Hepatocyte (in vitro differentiated cells): Measurements from ENCODE around the gene ZBTB7A. TPM values are rescaled to one million over a fixed set of nuclear protein-coding genes. Genes with fewer than 3 reads are reported as not detected.

Experiments used
- DNase-seq: peaks from one replicate; pipeline ENCODE4 v3.0.0-alpha.2; 2016; ENCODE audit warnings: low spot score
- H2AFZ ChIP-seq: fragments of 200-600 bp; sonication (generic); 2 replicates; pipeline ENCODE4 v1.6.0; 2016; ENCODE audit warnings: antibody characterized with exemption, mild to moderate bottlenecking
- H3K27ac ChIP-seq: fragments of 200-600 bp; sonication (generic); 2 replicates; pipeline ENCODE4 v1.5.1; 2016; ENCODE audit warnings: mild to moderate bottlenecking
- H3K27me3 ChIP-seq: fragments of 200-600 bp; sonication (generic); 2 replicates; pipeline ENCODE4 v1.6.1; 2016
- H3K36me3 ChIP-seq: fragments of 200-600 bp; sonication (generic); replicated peaks from 2 replicates; pipeline ENCODE4 v1.5.1; 2016; ENCODE audit warnings: low read depth; ENCODE audit not compliant: insufficient read depth
- H3K4me1 ChIP-seq: fragments of 200-600 bp; sonication (generic); 2 replicates; pipeline ENCODE4 v1.5.1; 2016; ENCODE audit warnings: mild to moderate bottlenecking, moderate library complexity; ENCODE audit not compliant: insufficient read depth
- H3K4me2 ChIP-seq: fragments of 200-600 bp; sonication (generic); 2 replicates; pipeline ENCODE4 v1.6.0; 2016
- H3K4me3 ChIP-seq: fragments of 200-600 bp; sonication (generic); 2 replicates; pipeline ENCODE4 v1.5.1; 2016; ENCODE audit warnings: mild to moderate bottlenecking
- H3K79me2 ChIP-seq: fragments of 200-600 bp; sonication (generic); 2 replicates; pipeline ENCODE4 v1.6.0; 2017; ENCODE audit warnings: mild to moderate bottlenecking
- H3K9me2 ChIP-seq: fragments of 200-600 bp; sonication (generic); replicated peaks from 2 replicates; pipeline ENCODE4 v1.6.0; 2017; ENCODE audit warnings: mild to moderate bottlenecking; ENCODE audit not compliant: insufficient read depth
- H3K9me3 ChIP-seq: fragments of 200-600 bp; sonication (generic); 2 replicates; pipeline ENCODE4 v1.5.1; 2016; ENCODE audit warnings: low read depth, mild to moderate bottlenecking
- H4K20me1 ChIP-seq: fragments of 200-600 bp; sonication (generic); 2 replicates; pipeline ENCODE4 v1.6.0; 2016; ENCODE audit warnings: mild to moderate bottlenecking; ENCODE audit not compliant: insufficient read depth, poor library complexity, severe bottlenecking
- EZH2 ChIP-seq: fragments of 200-600 bp; sonication (generic); IDR thresholded peaks from 2 replicates; pipeline ENCODE4 v1.6.1; 2016; ENCODE audit warnings: antibody characterized with exemption, mild to moderate bottlenecking, borderline replicate concordance
- EZH2phosphoT487 ChIP-seq: fragments of 200-600 bp; sonication (generic); IDR thresholded peaks from one replicate; pipeline ENCODE4 v1.6.1; 2018; ENCODE audit warnings: antibody characterized with exemption, mild to moderate bottlenecking, low read depth, moderate library complexity; ENCODE audit not compliant: unreplicated experiment, severe bottlenecking
- WGBS: methylation state at CpG from one replicate; pipeline ENCODE4 v1.1.6; 2016; ENCODE audit warnings: low lambda C conversion rate; ENCODE audit errors: missing lambda C conversion rate; 5-methylcytosine and 5-hydroxymethylcytosine counted together
- polyA plus RNA-seq: library from polyadenylated mRNA; unstranded; fragments of >200 nt; fragmentation: Nextera tagmentation; extraction: Ambion mirVana; gene quantifications from 2 replicates; pipeline ENCODE4 v1.2.1, GENCODE V29; 2016
- total RNA-seq: library from RNA; depleted of rRNA; stranded (reverse); fragments of >200 nt; gene quantifications from 2 replicates; pipeline ENCODE4 v1.2.3, GENCODE V29; 2014
- TF ChIP-seq, protein P1 (sequence below): fragments of 200-600 bp; sonication (generic); IDR thresholded peaks from 2 replicates; pipeline ENCODE4 v1.5.1; 2016; ENCODE audit warnings: antibody characterized with exemption, mild to moderate bottlenecking; ENCODE audit not compliant: poor library complexity

Gene ZBTB7A
- total and polyA plus RNA-seq, 2 experiments from 2014 or later = 23.3 to 46.1 TPM

- TF ChIP-seq EZH2 (no peak), EZH2phosphoT487 (no peak)
- TF ChIP-seq, protein P1, sequence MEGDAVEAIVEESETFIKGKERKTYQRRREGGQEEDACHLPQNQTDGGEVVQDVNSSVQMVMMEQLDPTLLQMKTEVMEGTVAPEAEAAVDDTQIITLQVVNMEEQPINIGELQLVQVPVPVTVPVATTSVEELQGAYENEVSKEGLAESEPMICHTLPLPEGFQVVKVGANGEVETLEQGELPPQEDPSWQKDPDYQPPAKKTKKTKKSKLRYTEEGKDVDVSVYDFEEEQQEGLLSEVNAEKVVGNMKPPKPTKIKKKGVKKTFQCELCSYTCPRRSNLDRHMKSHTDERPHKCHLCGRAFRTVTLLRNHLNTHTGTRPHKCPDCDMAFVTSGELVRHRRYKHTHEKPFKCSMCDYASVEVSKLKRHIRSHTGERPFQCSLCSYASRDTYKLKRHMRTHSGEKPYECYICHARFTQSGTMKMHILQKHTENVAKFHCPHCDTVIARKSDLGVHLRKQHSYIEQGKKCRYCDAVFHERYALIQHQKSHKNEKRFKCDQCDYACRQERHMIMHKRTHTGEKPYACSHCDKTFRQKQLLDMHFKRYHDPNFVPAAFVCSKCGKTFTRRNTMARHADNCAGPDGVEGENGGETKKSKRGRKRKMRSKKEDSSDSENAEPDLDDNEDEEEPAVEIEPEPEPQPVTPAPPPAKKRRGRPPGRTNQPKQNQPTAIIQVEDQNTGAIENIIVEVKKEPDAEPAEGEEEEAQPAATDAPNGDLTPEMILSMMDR = no peak
- Histone ChIP-seq H3K4me1 (peaks cover 9% of the 10 kb centered on the region), H3K27ac (no peak overlapping the region), H3K79me2 (peaks cover 75% of the 10 kb centered on the region), H4K20me1 (peaks cover 77% of the 10 kb centered on the region), H3K9me3 (no peaks in the 10 kb centered on the region), H3K4me2 (no peak overlapping the region), H3K9me2 (no peaks in the 10 kb centered on the region), H3K27me3 (no peaks in the 10 kb centered on the region), H2AFZ (no peak overlapping the region), H3K4me3 (no peak overlapping the region), H3K36me3 (no peaks in the 10 kb centered on the region)
- WGBS = 100% methylated on average over 4 of the region's 33 CpGs
- no peak for DNase-seq
These were observed 19.6 kb downstream of the ZBTB7A start for GRCh38 chr19:4046946-4047683.

GRCh38 chr19:4046362-4046691 is 20.4 kb downstream of the ZBTB7A start:
- no peak overlapping the region for H2AFZ ChIP-seq
- H3K4me3 ChIP-seq = no peak overlapping the region
- no peaks in the 10 kb centered on the region for H3K27me3 ChIP-seq
- H3K9me3 ChIP-seq = no peaks in the 10 kb centered on the region
- TF ChIP-seq EZH2phosphoT487 (no peak), EZH2 (no peak)
- TF ChIP-seq, protein P1 = no peak
- no peak overlapping the region for H3K4me2 ChIP-seq
- H3K9me2 ChIP-seq = no peaks in the 10 kb centered on the region
- H3K27ac ChIP-seq = no peak overlapping the region
- no peaks in the 10 kb centered on the region for H3K36me3 ChIP-seq
- WGBS = 89% methylated on average over 7 of the region's 7 CpGs
- peaks cover 1% of the 10 kb centered on the region for H3K4me1 ChIP-seq
- H4K20me1 ChIP-seq = peaks cover 69% of the 10 kb centered on the region
- no peak for DNase-seq
- peaks cover 67% of the 10 kb centered on the region for H3K79me2 ChIP-seq

DNA sequence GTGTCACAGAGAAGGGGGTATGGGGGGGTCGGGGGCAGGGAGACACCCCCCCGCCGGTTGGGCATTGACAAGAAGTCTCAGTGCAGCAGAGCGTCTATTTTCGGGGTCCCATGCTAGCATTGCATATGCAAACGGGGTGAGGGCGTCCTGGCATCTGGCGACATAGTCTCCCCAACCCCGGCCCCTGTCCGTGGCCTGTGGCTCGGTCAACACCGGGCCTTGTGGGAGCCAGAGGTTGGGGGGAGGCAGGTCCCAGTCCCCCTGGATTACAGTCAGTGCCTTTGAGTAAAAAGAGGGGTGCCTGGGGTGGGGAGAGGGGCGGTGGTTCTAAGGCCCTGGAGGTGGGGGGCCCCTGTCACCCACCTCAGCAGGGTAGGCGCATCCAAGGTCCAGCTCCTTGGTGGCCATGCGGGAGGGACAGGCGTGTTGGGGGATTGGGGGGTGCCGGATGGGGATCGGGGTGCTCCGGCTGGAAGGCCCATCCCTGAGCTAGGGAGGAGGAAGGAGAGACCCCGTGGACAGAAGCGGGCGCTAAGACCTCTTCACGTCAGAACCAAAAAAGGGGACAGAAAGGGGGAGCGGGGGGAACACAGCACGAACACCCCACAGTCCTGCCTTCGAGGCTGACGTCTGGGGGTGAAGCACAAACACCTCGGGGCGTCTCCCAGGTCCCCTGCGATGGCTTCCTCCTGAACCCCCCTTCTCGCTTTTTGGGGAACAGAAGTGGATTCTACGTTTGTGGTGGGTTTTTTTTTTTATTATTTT is 20.9 kb downstream of the ZBTB7A start:
- no peak overlapping the region for H3K4me2 ChIP-seq
- no peak overlapping the region for H3K27ac ChIP-seq
- H3K27me3 ChIP-seq = no peaks in the 10 kb centered on the region
- no peak for DNase-seq
- H3K36me3 ChIP-seq = no peaks in the 10 kb centered on the region
- TF ChIP-seq EZH2phosphoT487 (no peak), EZH2 (no peak)
- TF ChIP-seq, protein P1 = no peak
- 95% methylated on average over 26 of the region's 32 CpGs for WGBS
- no peak overlapping the region for H2AFZ ChIP-seq
- no peaks in the 10 kb centered on the region for H3K4me1 ChIP-seq
- H4K20me1 ChIP-seq = peaks cover 65% of the 10 kb centered on the region
- no peaks in the 10 kb centered on the region for H3K9me3 ChIP-seq
- H3K4me3 ChIP-seq = no peak overlapping the region
- no peaks in the 10 kb centered on the region for H3K9me2 ChIP-seq
- peaks cover 64% of the 10 kb centered on the region for H3K79me2 ChIP-seq
